ENCODE data around the gene GSTA1. TPM values are rescaled to one million over a fixed set of nuclear protein-coding genes. Genes with fewer than 3 reads are reported as not detected.
"Not testable (repeated sequence)": the region's sequence is repeated elsewhere in the genome, so short reads cannot be mapped to it uniquely, and the experiment has no call there.

GSTA1 gene
- total RNA-seq, 2 donors from 2014 or later = 33.2 to 54.1 TPM

- Histone ChIP-seq H3K27me3 (no peaks in the 10 kb centered on the region), H3K9me3 (no peaks in the 10 kb centered on the region), H3K4me1 (peaks cover 6% of the 10 kb centered on the region), H3K4me3 (no peak overlapping the region), H3K27ac (no peak overlapping the region), H3K36me3 (replicated peaks in 1 of 2; ENCODE audit: insufficient read depth in 1 of 2, low read depth in 2 of 2) (no peaks in the 10 kb centered on the region)
- 60 to 65% methylated on average over 2 of the region's 2 CpGs for WGBS, 2 donors
- no peak for ATAC-seq
- intact Hi-C loops (cut with DNase I) = no loop called here
- no peak for TF ChIP-seq POLR2A (IDR thresholded peaks at IDR 0.05)
- no peak for TF ChIP-seq CTCF (IDR thresholded peaks at IDR 0.05)
- DNase-seq = no peak
Observed at GRCh38 chr6:52820198-52820597, 16.6 kb upstream of the GSTA1 start.

DNA sequence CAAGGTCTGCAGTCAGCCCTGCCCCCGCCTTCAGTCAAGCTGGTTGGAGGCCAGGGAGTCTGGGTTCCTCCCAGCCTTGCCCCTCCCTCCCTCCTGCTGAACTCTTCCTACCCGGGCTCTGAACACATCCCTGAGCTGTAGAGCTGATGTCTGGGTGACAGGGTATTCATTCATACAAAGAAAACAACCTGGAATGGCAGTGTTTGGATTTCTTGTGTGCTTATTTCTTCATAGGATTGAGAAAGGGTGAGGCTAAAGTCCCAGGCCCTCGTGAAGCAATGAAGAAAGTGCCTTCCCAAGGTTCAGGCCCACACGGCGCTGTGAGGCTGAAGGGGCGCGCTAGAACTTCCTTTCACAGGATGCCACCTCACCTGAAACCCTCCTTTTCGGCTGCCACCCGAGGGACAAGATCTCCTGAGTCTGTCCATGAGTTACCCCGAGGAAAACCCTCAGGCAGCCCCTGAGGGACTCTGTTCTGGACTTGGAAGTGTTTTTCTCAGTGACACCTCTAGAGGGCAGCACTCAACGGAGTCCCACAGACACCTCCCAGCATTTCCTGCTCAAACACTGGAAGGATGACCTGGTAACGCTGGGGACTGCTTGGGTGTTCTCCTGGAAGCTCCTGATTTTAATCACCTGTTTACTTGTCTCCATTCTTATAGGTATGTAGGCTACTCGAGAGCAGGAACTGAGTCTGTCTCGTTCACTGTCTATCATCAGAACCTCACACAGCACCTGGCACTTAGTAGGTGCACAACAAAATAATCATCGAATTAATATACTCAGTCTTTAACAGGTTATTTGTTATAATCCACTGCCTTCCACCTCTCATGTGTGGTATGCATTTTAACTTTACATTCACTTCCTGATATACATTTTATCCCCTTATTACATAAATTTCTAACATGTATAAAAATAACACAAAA is 11.8 kb upstream of the GSTA1 start:
- Histone ChIP-seq H3K36me3 (replicated peaks in 1 of 2; ENCODE audit: insufficient read depth in 1 of 2, low read depth in 2 of 2) (no peaks in the 10 kb centered on the region), H3K4me1 (peaks cover 6% of the 10 kb centered on the region), H3K27ac (no peak overlapping the region), H3K27me3 (no peaks in the 10 kb centered on the region), H3K4me3 (no peak overlapping the region), H3K9me3 (no peaks in the 10 kb centered on the region)
- TF ChIP-seq POLR2A (IDR thresholded peaks at IDR 0.05) (no peak), CTCF (IDR thresholded peaks at IDR 0.05) (peak; percentile 55 to 72 (median 65))
- peak; percentile 99 for ATAC-seq
- intact Hi-C loops (cut with DNase I) = no loop called here
- 38 to 40% methylated on average over 15 of the region's 15 CpGs for WGBS, 2 donors
- DNase-seq = peak; percentile 70 to 74 (median 72)

GRCh38 chr6:52814545-52814944 is 10.9 kb upstream of the GSTA1 start:
- ATAC-seq; intact Hi-C loops (cut with DNase I); H3K4me1 ChIP-seq; H3K27me3 ChIP-seq; H3K27ac ChIP-seq; DNase-seq; H3K4me3 ChIP-seq; H3K9me3 ChIP-seq; H3K36me3 ChIP-seq (replicated peaks in 1 of 2; ENCODE audit: insufficient read depth in 1 of 2, low read depth in 2 of 2): not testable (repeated sequence)
- WGBS, 2 donors = 63 to 79% methylated on average over 3 of the region's 3 CpGs

- intact Hi-C loops (cut with DNase I); DNase-seq; H3K27me3 ChIP-seq; ATAC-seq; H3K9me3 ChIP-seq; H3K4me1 ChIP-seq; H3K4me3 ChIP-seq; H3K36me3 ChIP-seq (replicated peaks in 1 of 2; ENCODE audit: insufficient read depth in 1 of 2, low read depth in 2 of 2); H3K27ac ChIP-seq: not testable (repeated sequence)
- WGBS, 2 donors = 87 to 92% methylated on average over 4 of the region's 4 CpGs
Observed at GRCh38 chr6:52809777-52810176, 6.2 kb upstream of the GSTA1 start.

GRCh38 chr6:52808660-52809059 is 5.0 kb upstream of the GSTA1 start:
- intact Hi-C loops (cut with DNase I) = no loop called here
- Histone ChIP-seq H3K27me3 (no peaks in the 10 kb centered on the region), H3K27ac (no peak overlapping the region), H3K4me1 (peaks cover 4% of the 10 kb centered on the region), H3K36me3 (replicated peaks in 1 of 2; ENCODE audit: insufficient read depth in 1 of 2, low read depth in 2 of 2) (no peaks in the 10 kb centered on the region), H3K9me3 (no peaks in the 10 kb centered on the region), H3K4me3 (no peak overlapping the region)
- ATAC-seq (no peak), DNase-seq (no peak)
- 92 to 93% methylated on average over 5 of the region's 5 CpGs for WGBS, 2 donors
- TF ChIP-seq POLR2A (IDR thresholded peaks at IDR 0.05) (no peak), CTCF (IDR thresholded peaks at IDR 0.05) (no peak)

All from body of pancreas (tissue), 4 donors.